GM19043 (cell line): ENCODE data around the gene SH3GL1.
"Not testable (repeated sequence)": the region's sequence is repeated elsewhere in the genome, so short reads cannot be mapped to it uniquely, and the experiment has no call there.

Experiments used
- ATAC-seq: cut with Tn5 transposase; IDR thresholded peaks from one replicate; pipeline ENCODE4 v1.9.1; 2021; ENCODE audit warnings: low read depth; ENCODE audit not compliant: unreplicated experiment

Gene SH3GL1

GRCh38 chr19:4350111-4350510, 50.2 kb downstream of the SH3GL1 start:
- ATAC-seq, result no peak

- ATAC-seq, result not testable (repeated sequence)
These were observed 51.1 kb downstream of the SH3GL1 start for GRCh38 chr19:4349225-4349624.

- no peak for ATAC-seq
These were observed 52.8 kb downstream of the SH3GL1 start for GRCh38 chr19:4347521-4347920.

GRCh38 chr19:4346020-4346383, 54.3 kb downstream of the SH3GL1 start:
- ATAC-seq, result no peak

GRCh38 chr19:4345342-4346019, 54.9 kb downstream of the SH3GL1 start:
- ATAC-seq, result no peak

GRCh38 chr19:4343370-4344307, 56.7 kb downstream of the SH3GL1 start, which contains the start of gene MPND:
TSS of gene MPND (plus strand) at chr19:4343562. CDS start at chr19:4343594, 32 bp downstream.
- peak; percentile 49 for ATAC-seq

- peak; percentile 80 for ATAC-seq
These were observed 57.6 kb downstream of the SH3GL1 start for GRCh38 chr19:4342615-4343369.

- no peak for ATAC-seq
These were observed 58.1 kb downstream of the SH3GL1 start for GRCh38 chr19:4342314-4342614.

- no peak for ATAC-seq
These were observed 61.6 kb downstream of the SH3GL1 start, which contains the start of gene STAP2 for GRCh38 chr19:4338441-4339355. TSS of gene STAP2 (minus strand) at chr19:4338827. CDS start at chr19:4338753, 74 bp downstream.

- ATAC-seq, result no peak
These were observed 62.4 kb downstream of the SH3GL1 start for GRCh38 chr19:4337906-4338440.

GRCh38 chr19:4334929-4335570, 65.3 kb downstream of the SH3GL1 start:
- ATAC-seq, result no peak

- no peak for ATAC-seq
These were observed 70.5 kb downstream of the SH3GL1 start for GRCh38 chr19:4329858-4330257.

- ATAC-seq, result not testable (repeated sequence)
These were observed 71.2 kb downstream of the SH3GL1 start for GRCh38 chr19:4328991-4329681.

GRCh38 chr19:4328243-4328990, 71.9 kb downstream of the SH3GL1 start:
- ATAC-seq, result peak; percentile 78

GRCh38 chr19:4327877-4328242, 72.5 kb downstream of the SH3GL1 start:
- ATAC-seq, result no peak

- no peak for ATAC-seq
These were observed 73.0 kb downstream of the SH3GL1 start for GRCh38 chr19:4327252-4327876.

GRCh38 chr19:4326837-4327251, 73.5 kb downstream of the SH3GL1 start:
- ATAC-seq, result no peak
